ENCODE measurements around the gene CPTP. TPM values are rescaled to one million over a fixed set of nuclear protein-coding genes. Genes with fewer than 3 reads are reported as not detected.
A peak's percentile ranks its signal among the peaks of the same experiment; 100 is the strongest.

CPTP gene
- total and polyA plus RNA-seq, 2 of the 13 experiments (the other 11 are each of a cell fraction or from before 2014, with no cell fraction given), result 5.5 to 9.3 TPM

GRCh38 chr1:1358433-1359271, 34.0 kb downstream of the CPTP start, which contains the start of gene MXRA8 (continued):
- TF ChIP-seq ZBTB4 (CRISPR knock-in tag; IDR thresholded peaks at IDR 0.05; ENCODE audit: borderline replicate concordance) (no peak), SRSF4 (IDR thresholded peaks at IDR 0.05; ENCODE audit: low read depth, low read length, poor library complexity, severe bottlenecking) (no peak), THAP9 (CRISPR knock-in tag; IDR thresholded peaks at IDR 0.05; ENCODE audit: borderline replicate concordance) (peak; percentile 29; the same call in 1 of the 2 replicates), PRPF4 (IDR thresholded peaks at IDR 0.05; ENCODE audit: low read depth, low read length, poor library complexity, severe bottlenecking) (no peak), ATF2 (CRISPR knock-in tag; IDR thresholded peaks at IDR 0.05) (peak; percentile 56; the same call in 1 of the 2 replicates), ZNF230 (CRISPR knock-in tag; IDR thresholded peaks at IDR 0.05) (no peak), TEF (CRISPR knock-in tag; IDR thresholded peaks at IDR 0.05) (no peak), NONO (IDR thresholded peaks at IDR 0.05) (no peak), NONO (CRISPR knock-in tag; conservative IDR thresholded peaks at IDR 0.05) (no peak; the same call in 1 of the 2 replicates), JDP2 (CRISPR knock-in tag; IDR thresholded peaks at IDR 0.05; ENCODE audit: borderline replicate concordance) (no peak), ZNF326 (CRISPR knock-in tag; IDR thresholded peaks at IDR 0.05; ENCODE audit: borderline replicate concordance) (no peak), ZNF691 (CRISPR knock-in tag; IDR thresholded peaks at IDR 0.05; ENCODE audit: borderline replicate concordance, low read depth) (0 out of 2 replicates have a peak, but pooled peaks have one; percentile 28), ESRRA (CRISPR knock-in tag; IDR thresholded peaks at IDR 0.05; ENCODE audit: low read depth) (no peak), ZBTB10 (CRISPR knock-in tag; IDR thresholded peaks at IDR 0.05; ENCODE audit: borderline replicate concordance) (no peak), ELF3 (CRISPR knock-in tag; IDR thresholded peaks at IDR 0.05) (no peak)
